HG03139 (cell line): ENCODE measurements around the gene MORN3.
"Not testable (repeated sequence)": the region's sequence is repeated elsewhere in the genome, so short reads cannot be mapped to it uniquely, and the experiment has no call there.

Experiments used
- ATAC-seq: cut with Tn5 transposase; IDR thresholded peaks from one replicate; pipeline ENCODE4 v1.9.1; 2021; ENCODE audit not compliant: unreplicated experiment

Gene MORN3, protein sequence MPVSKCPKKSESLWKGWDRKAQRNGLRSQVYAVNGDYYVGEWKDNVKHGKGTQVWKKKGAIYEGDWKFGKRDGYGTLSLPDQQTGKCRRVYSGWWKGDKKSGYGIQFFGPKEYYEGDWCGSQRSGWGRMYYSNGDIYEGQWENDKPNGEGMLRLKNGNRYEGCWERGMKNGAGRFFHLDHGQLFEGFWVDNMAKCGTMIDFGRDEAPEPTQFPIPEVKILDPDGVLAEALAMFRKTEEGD

DNA sequence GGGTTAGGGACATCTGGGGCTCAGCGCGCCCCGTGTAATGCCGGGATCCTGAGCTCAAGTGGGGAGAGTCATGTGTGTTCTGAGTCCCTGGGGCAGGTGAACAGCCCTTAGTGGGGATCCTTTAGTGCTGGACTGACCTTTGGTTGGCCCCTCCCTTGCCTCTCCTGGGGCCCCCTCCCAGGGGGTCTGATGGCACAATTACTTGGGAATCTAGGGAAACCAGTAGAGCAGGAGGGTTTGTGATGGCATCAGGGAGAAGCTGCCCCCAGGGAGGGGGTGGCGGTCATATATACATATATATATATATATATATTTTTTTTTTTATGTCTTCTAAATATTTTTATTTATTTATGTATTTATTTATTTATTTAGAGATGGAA is at the start of gene MORN3:
TSS of gene MORN3 (minus strand) at position 134 of the 380 bp plus-strand sequence. CDS start 171 bp downstream, outside the sequence.
- ATAC-seq: no peak

DNA sequence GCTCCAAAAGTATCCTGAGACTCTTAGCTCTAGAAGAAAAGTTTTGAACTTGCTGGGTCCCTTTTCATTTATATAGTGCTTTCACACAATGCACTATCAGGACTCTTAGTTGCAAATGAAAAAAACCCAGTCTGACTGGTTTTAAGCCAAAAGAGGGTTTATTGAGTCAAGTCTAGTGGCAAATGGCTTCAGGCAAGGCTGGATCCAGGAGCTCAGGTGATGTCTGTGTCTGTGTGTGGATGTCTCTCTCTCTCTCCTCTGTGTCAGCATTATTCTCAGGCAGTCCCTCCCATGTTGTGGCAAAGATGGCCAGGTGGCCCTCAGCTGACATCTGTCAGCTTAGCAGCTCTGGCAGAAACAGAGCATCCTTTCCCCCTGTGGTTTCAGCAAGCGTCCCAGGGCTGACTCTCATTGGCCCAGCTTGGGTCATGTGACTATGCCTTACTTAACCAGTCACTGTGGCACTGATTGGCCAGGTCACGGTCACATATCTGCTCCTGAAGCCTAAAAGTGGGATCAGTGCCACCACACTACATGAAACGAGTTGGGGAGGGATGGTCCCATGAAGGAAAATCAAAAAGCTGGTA is 49.3 kb upstream of the MORN3 start:
- ATAC-seq: no peak

DNA sequence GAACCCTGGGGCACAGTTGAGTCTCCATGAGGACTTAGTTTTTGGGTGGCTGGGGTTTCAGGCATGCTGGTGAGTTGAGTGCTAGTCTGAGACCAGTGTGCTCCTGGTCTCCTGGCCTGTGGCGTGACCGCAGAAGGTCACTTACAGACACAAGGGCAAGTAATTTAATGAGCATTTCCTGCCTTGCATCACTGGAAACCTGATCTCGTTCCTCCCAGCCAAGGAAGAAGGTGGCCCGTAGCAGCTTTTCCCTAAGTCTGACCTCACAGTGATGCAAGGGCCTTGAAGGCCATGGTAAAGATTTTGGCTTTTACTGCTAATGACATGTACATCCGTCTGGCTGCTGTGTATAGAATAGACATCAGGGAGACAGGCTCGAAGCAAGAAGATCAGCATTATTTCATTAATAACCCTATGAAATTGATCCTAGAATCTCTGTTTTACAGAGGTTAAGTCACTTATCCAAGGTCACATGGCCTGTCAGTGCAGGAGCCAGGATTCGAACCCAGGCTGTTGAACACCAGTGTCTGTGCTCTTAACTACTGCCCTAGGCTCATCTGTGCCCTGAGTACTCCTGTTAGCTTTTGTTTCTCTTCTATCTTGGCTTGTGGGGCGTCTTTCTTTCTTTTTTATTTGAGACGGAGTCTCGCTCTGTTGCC is 47.7 kb upstream of the MORN3 start:
- no peak for ATAC-seq

DNA sequence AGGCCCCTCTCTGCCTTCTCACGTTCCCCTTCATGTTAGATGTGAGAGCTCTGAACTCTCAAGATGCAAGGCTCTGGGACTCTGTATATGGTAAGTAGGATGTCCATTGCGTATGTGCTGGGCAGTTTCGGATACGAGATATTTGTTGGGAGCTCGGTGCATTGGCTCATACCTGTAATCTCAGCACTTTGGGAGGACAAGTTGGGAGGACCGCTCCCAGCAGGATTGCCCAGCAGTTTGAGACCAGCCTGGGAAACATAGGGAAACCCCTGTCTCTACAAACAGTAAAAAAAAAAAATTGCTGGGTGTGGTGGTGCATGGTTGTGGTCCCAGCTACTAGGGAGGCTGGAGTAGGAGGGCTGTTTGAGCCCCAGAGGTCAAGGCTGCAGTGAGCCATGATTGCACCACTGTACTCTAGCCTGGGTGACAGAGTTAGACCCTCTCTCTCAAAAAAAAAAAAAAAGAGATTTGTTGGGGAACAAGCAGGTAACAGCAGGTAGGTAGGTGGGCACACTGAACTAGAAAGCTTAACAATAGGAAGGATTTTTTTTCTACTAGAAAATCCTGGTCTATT is 46.5 kb upstream of the MORN3 start:
- ATAC-seq: no peak

DNA sequence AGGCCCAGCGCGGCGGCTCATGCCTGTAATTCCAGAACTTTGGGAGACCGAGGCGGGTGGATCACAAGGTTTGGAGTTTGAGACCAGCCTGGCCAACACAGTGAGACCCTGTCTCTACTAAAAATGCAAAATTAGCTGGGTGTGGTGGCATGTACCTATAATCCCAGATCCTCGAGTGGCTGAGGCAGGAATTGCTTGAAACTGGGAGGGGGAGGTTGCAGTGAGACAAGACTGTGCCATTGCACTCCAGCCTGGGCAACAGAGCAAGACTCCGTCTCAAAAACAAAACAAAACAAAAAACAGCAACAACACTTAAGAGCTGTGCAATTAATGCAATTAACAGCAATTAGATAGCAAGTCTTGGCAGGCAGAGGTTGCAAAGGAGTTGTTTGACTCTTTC is 45.6 kb upstream of the MORN3 start:
- not testable (repeated sequence) for ATAC-seq

DNA sequence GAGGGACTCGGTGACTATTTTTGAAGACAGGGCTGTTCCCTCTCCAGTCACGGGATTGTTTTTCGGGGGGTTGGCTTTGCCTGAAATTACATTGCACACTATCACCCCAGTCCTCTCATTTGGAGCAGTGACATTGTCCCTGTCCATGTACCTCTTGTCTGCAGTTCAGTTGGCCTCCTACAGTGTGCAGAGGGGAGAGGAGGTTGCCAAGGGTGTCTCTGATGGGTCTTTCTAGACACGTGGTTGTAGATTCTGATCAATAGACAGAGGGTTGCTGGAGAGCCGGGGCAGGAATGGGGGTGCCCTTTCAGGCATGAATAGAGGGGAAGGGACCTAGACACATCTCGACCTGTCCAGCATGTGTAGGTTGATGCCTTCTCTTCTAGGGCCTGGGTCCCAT is 44.3 kb upstream of the MORN3 start:
- ATAC-seq: no peak

DNA sequence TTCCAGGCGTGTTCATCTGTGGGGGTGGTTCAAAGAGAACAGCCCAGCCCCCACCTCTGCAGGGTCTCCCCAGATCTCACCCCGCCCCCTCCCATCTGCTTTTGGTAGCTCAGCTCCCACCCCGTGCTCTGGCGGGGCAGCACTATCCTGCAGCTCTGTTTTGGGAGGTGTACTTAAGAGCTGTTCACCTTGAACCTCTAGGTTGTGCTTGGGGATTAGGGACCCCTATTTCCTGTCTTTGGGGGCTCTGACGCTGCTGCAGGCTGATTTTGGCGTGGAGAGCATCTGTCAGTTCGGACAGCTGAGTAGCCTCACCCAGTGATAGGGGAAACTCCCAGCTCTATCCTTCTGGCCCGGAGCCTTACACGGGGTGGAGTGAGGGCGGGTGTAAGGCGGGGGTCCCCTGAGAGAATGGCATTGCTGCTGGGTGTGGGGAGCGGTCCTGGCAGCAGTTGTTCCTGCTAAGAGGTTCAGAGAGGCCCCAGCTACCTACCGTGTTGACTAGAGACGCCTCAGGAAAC is 43.9 kb upstream of the MORN3 start:
- no peak for ATAC-seq

DNA sequence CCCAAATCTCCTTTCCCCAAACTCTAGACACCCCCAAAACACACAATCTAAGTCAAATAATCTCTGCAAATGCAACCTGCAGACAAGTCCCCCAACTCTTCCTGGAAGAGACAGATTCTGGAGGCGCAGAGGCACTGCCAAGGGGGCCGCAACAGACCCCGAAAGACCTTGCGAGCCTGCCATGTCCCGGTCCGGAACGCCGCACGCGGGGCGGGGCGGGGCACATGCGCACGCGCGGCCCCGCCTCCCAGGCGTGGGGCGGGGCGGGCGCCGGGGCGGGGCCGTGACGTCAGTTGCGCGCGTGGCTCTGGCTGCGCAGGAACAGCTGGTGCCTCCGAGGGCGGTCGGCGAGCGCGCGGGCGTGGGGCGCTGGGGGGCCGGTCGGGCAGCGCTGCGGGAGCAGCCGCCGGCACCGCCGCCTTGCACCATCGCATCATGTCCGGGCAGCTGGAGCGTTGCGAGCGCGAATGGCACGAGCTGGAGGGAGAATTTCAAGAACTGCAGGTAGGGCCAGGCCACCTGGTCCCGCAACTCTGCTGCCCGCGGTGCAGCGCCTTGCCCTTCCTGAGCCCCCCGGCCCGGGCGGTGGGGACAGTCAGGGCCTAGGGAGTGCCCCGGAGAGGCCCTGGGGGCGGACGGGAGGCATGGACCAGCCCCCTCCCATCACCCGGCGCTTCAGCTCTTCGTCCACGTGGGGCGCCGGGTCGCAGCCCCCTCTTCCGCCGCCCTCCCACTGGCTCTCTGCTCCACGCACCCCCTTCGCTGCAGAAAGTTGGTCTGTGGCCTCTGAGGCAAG is 43.2 kb upstream of the MORN3 start, which contains the start of gene TMEM120B:
TSS of gene TMEM120B (plus strand) at position 292 of the 796 bp plus-strand sequence. CDS start at position 436, 144 bp downstream.
- ATAC-seq: peak; percentile 81

DNA sequence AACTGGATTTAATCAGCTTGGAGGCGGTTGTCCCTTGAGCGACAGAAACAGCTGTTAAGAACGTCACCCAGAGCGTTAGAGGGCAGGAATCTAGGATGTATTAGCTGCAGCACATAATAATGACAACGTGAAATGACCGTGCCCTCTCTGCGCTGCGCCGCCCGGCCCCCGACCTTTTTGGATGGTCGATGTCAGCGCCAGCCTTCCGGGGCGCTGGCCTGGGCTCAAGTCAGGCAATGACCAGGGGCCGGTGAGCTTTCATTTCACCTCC is 42.7 kb upstream of the MORN3 start:
- ATAC-seq: peak; percentile 10

DNA sequence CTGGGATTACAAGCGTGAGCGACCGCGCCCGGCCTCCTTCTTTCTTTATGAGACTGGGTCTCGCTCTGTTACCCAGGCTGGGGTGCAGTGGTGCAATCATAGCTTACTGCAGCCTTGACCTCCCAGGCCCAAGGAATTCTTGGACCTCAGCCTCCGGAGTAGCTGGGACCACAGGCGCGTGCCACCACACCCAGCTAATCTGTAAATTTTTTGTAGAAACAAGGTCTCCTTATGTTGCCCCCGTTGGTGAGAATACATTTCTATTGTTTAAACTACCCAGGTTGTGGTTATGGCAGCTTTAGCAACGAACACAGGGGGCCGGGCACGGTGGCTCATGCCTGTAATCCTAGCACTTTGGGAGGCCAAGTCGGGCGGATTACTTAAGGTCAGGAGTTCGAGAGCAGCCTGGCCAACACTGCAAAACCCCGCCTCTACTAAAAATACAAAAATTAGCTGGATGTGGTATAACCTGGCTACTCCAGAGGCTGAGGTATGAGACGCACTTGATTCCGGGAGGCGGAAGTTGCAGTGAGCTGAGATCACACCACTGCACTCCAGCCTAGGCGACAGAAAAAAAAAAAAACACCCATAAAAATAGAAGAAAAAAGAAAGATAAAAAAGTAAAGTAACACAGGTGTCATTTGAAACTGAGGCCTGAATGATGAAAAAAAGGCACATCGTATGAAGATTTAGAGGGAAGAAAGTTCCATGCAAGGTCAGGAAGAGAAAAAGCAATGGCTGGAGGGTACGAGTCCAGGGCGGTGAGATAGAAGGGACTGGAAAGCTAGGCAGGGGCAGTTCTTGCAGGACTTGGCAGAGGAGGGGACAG is 42.1 kb upstream of the MORN3 start:
- ATAC-seq: no peak

DNA sequence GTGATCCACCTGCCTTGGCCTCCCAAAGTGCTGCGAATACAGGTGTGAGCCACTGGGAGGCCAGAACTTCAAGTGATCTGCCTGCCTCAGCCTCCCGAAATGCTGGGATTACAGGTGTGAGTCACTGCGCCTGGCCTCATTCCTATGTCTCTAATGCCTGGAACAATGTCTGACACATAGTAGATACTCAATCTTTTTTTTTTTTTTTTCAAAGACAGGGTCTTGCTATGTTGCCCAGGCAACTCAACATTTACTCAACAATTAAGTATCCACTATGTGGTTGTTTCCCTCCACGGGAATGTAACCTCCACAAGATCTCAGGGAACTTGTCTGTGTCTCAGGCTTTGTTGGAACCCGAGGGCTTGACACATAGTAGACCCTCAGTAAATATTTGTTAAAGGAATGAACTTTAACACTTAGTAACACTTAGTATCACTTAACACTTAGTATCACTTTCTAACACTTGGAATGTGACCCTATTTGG is 40.1 kb upstream of the MORN3 start:
- ATAC-seq: no peak

DNA sequence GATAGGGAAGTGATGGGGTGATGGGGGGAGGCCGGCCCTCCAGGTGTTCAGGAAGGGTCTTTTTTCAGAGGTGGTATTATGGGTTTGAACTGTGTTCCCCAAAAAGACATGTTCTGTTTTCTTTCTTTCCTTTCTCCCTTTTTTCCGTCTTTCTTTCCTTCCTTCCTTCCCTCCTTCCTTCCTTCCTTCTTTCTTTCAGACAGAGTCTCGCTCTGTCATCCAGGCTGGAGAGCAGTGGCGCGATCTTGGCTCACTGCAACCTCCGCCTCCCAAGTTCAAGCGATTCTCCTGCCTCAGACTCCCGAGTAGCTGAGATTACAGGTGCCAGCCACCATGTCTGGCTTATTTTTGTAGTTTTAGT is 39.6 kb upstream of the MORN3 start:
- not testable (repeated sequence) for ATAC-seq

DNA sequence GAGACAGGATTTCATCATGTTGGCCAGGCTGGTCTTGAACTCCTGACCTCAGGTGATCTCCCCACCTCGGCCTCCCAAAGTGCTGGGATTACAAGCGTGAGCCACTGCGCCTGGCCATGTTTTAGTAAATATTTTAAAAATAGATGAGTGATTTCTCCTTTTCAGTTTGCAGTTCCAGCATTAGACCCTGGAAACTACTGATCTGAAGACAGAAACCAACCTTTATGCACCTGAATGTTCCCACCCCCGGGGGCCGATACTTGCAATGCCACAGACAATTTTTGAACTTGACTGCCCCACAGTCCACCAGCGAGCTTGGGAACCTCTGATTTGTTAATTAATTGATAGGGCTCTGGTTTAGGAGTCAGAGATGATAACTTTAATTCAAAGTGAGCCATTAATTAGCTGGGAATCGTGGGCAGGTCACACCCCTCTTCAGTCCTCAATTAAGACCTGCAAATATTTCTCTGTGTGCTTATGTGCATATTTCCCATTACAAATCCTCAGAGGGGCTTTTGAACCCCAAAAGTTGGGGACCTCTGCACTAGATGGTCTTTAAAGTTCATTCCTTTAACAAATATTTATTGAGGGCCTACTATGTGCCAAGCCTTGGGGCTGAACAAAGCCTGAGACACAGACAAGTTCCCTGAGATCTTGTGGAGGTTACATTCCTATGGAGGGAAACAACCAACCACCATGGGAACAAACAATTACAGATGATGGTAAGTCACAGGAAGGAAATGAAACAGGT is 39.0 kb upstream of the MORN3 start:
- no peak for ATAC-seq

DNA sequence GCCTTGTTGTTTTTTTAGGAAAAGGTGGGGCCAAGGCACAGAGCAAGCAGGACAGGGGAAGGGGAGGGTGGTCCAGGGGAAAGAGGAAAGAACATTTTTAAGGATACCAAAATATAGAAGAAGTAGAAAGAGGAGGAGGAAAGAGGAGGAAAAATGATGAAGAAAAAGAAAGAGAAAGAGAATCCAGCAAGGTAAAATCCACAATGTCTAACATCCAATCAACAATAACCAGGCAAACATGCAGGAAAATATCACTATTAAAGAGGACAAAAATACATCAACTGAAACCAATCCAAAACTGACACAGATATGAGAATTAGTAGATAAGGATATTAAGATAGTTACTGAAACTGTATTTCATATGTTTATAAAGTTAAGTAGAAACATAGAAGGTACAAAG is 36.1 kb upstream of the MORN3 start:
- ATAC-seq: no peak

DNA sequence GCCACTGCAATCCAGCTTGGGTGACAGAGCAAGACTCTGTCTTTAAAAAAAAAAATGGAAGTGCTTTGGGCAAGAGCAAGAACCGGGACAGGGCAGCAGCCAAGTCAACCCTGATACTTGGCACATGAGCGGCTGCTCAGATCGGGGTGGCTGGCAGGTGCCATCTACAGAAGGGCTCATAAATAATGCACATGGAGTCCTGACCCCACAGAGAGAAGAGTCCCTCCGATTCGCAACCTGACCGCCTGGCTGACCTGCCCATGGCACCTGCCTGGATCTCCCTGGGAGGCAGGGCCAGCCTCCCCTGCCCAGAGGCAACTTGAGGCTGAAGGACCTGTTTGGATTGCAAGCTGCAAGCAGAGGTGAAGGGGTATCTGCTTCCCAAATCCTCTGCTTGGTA is 33.5 kb upstream of the MORN3 start:
- no peak for ATAC-seq

DNA sequence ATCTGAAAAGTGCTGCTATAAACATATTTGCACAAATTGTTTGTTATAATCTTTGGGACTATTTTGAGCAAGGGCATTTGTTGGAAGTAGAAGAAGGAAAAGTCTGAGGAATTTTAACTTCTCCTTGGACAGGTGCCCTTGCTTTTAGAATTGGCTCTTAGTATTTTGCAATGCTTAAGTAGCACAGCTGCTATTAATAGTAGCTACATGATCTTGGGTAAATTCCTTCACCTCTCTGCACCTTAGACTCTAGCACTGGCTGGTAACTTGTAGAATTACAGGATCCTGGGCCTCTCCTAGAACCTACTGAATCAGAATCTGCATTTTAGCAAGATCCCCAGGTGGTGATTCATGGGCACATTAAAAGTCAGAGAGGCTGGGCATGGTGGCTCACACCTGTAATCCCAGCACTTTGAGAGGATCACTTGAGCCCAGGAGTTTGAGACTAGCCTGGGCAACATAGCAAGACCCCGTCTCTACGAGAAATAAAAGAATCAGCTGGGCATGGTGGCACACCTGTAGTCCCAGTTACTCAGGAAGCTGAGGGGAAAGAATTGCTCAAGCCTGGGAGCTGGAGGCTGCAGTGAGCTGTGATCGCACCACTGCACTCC is 32.3 kb upstream of the MORN3 start:
- no peak for ATAC-seq

DNA sequence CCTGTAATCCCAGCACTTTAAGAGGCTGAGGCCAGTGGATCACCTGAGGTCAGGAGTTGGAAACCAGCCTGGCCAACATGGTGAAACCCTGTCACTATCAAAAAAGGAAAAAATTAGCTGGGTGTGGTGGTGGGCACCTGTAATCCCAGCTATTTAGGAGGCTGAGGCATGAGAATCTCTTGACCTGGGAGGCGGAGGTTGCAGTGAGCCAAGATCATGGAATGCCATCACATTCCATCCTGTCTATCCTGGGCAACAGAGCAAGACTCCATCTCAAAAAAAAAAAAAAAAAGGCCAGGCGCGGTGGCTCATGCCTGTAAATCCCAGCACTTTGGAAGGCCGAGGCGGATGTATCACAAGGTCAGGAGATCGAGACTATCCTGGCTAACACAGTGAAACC is 28.4 kb upstream of the MORN3 start:
- ATAC-seq: not testable (repeated sequence)

DNA sequence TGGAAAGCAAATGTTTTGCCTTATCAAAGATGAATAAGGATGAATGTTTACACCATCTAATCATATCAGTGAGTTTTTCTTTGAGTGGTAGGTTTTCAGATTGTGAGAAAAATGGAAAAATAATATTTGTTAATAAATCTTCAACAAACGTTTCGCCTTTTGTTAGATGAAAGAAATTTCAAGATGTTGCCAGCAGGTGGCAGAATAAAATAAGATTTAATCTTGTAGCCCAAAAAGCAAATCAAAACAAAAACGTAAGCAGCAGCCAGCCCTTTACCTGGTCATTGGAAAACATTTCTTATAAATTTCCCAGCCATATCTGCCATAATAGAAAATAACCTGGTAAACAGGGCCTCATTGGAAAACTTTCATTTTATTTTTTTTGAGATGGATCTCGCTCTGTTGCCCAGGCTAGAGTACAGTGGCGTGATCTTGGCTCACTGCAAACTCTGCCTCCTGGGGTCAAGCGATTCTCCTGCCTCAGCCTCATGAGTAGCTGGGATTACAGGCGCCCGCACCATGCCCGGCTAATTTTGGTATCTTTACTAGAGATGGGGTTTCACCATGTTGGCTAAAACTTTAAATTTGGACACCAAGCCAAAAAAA is 27.7 kb upstream of the MORN3 start:
- ATAC-seq: no peak
